GM23248 (cell line): Measurements from ENCODE around the gene B4GALT2. TPM values are rescaled to one million over a fixed set of nuclear protein-coding genes. Genes with fewer than 3 reads are reported as not detected.

Source experiments
- DNase-seq: peaks from one replicate; pipeline ENCODE4 v3.0.0-alpha.2; 2015
- H2AFZ ChIP-seq: fragments of 200-600 bp; sonication (generic); 2 replicates; pipeline ENCODE4 v1.6.1; 2016; ENCODE audit warnings: antibody characterized with exemption
- H3F3A ChIP-seq: fragments of 200-600 bp; sonication (generic); 2 replicates; pipeline ENCODE4 v1.6.1; 2016; ENCODE audit warnings: mild to moderate bottlenecking, antibody characterized with exemption, mixed run types; ENCODE audit not compliant: insufficient read depth
- H3K27ac ChIP-seq: fragments of 200-600 bp; sonication (generic); 2 replicates; pipeline ENCODE4 v1.5.1; 2016; ENCODE audit warnings: mild to moderate bottlenecking
- H3K27me3 ChIP-seq: fragments of 200-600 bp; sonication (generic); replicated peaks from 2 replicates; pipeline ENCODE4 v1.6.1; 2016; ENCODE audit warnings: mild to moderate bottlenecking; ENCODE audit not compliant: insufficient read depth
- H3K36me3 ChIP-seq: fragments of 200-600 bp; sonication (generic); 2 replicates; pipeline ENCODE4 v1.6.1; 2016; ENCODE audit warnings: low read depth, mild to moderate bottlenecking
- H3K4me1 ChIP-seq: fragments of 200-600 bp; sonication (generic); 2 replicates; pipeline ENCODE4 v1.6.1; 2016; ENCODE audit warnings: mild to moderate bottlenecking; ENCODE audit not compliant: insufficient read depth
- H3K4me2 ChIP-seq: fragments of 200-600 bp; sonication (generic); one replicate; pipeline ENCODE4 v1.6.1; 2016; ENCODE audit warnings: mild to moderate bottlenecking; ENCODE audit not compliant: unreplicated experiment
- H3K4me3 ChIP-seq: fragments of 200-600 bp; sonication (generic); 2 replicates; pipeline ENCODE4 v1.5.1; 2016; ENCODE audit warnings: mild to moderate bottlenecking
- H3K79me2 ChIP-seq: fragments of 200-600 bp; sonication (generic); 2 replicates; pipeline ENCODE4 v1.6.1; 2016; ENCODE audit warnings: mild to moderate bottlenecking; ENCODE audit not compliant: insufficient read depth
- H3K9ac ChIP-seq: fragments of 200-600 bp; sonication (generic); 2 replicates; pipeline ENCODE4 v1.6.1; 2016; ENCODE audit warnings: mild to moderate bottlenecking
- H3K9me2 ChIP-seq: fragments of 200-600 bp; sonication (generic); 2 replicates; pipeline ENCODE4 v1.6.1; 2016; ENCODE audit warnings: mixed run types, mild to moderate bottlenecking, moderate library complexity; ENCODE audit not compliant: insufficient read depth
- H3K9me3 ChIP-seq: fragments of 200-600 bp; sonication (generic); one replicate; pipeline ENCODE4 v1.6.1; 2017; ENCODE audit warnings: low read depth
- H4K20me1 ChIP-seq: fragments of 200-600 bp; sonication (generic); 2 replicates; pipeline ENCODE4 v1.6.0; 2016; ENCODE audit not compliant: insufficient read depth
- EZH2 ChIP-seq: fragments of 200-600 bp; sonication (generic); IDR thresholded peaks from 2 replicates; pipeline ENCODE4 v1.6.1; 2018; ENCODE audit warnings: antibody characterized with exemption, mild to moderate bottlenecking; ENCODE audit not compliant: insufficient read depth, poor library complexity, severe bottlenecking
- EZH2phosphoT487 ChIP-seq: fragments of 200-600 bp; sonication (generic); IDR thresholded peaks from 2 replicates; pipeline ENCODE4 v1.6.1; 2018; ENCODE audit warnings: antibody characterized with exemption, moderate library complexity, mild to moderate bottlenecking, low read depth; ENCODE audit not compliant: insufficient read depth
- WGBS, 2 experiments: methylation state at CpG; one replicate each; pipeline ENCODE4 v1.1.6; 2015 to 2017; ENCODE audit warnings: low lambda C conversion rate in 2 of 2, low coverage in 1 of 2; ENCODE audit errors: missing lambda C conversion rate in 2 of 2; 5-methylcytosine and 5-hydroxymethylcytosine counted together
- in situ Hi-C: fragments of 300-500 bp; cut with MboI; formaldehyde crosslinking; loops from 2 replicates; pipeline ENCODE4 v1.15.0; 2020
- polyA plus RNA-seq: library from polyadenylated mRNA; unstranded; fragments of >200 nt; fragmentation: Nextera tagmentation; extraction: Ambion mirVana; gene quantifications from 2 replicates; pipeline ENCODE4 v1.2.1, GENCODE V29; 2016
- total RNA-seq: library from RNA; depleted of rRNA; stranded (reverse); fragments of >200 nt; shearing (Covaris generic); gene quantifications from 2 replicates; pipeline ENCODE4 v1.2.3, GENCODE V29; 2014

The B4GALT2 gene
- total and polyA plus RNA-seq, 2 experiments from 2014 or later, result 27.3 to 221 TPM

DNA sequence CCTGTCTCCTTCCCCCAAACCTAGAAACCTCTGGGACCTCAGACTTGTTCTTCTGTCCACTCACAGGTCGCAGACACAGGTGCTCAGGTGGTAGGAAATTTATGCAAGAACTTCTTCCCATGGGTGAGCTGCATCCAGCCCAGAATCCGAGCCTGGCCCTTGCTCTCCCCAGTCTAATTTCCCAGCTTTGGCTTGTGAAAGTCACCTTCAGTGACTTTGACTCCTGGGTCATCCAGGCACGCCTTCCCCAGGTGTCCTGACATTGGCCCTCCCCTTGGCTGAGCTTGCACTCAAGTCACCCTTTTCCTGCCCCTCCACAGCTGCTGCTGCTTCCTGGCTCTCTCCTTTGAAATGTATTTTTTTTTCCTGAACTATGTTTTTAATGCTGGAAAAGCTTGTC is 25.6 kb upstream of the B4GALT2 start:
- H3F3A ChIP-seq, result no peaks in the 10 kb centered on the region
- H2AFZ ChIP-seq, result no peak overlapping the region
- no peak for DNase-seq
- H3K9me3 ChIP-seq, result no peaks in the 10 kb centered on the region
- H3K9me2 ChIP-seq, result no peaks in the 10 kb centered on the region
- no peak overlapping the region for H3K4me2 ChIP-seq
- no peak for TF ChIP-seq EZH2
- TF ChIP-seq EZH2phosphoT487, result no peak
- no peak overlapping the region for H3K4me3 ChIP-seq
- peaks cover 5% of the 10 kb centered on the region; the same call in 1 of the 2 replicates for H3K36me3 ChIP-seq
- no peak overlapping the region for H3K27ac ChIP-seq
- no peak overlapping the region for H3K9ac ChIP-seq
- 64 to 65% methylated on average over 3 of the region's 3 CpGs for WGBS, 2 experiments
- peaks cover 48% of the 10 kb centered on the region for H3K79me2 ChIP-seq
- H3K27me3 ChIP-seq, result no peaks in the 10 kb centered on the region
- peaks cover 2% of the 10 kb centered on the region; the same call in 1 of the 2 replicates for H3K4me1 ChIP-seq
- 0 out of 2 replicates have a peak, but pooled peaks cover 6% of the 10 kb centered on the region for H4K20me1 ChIP-seq
- in situ Hi-C loops, result no loop called here

DNA sequence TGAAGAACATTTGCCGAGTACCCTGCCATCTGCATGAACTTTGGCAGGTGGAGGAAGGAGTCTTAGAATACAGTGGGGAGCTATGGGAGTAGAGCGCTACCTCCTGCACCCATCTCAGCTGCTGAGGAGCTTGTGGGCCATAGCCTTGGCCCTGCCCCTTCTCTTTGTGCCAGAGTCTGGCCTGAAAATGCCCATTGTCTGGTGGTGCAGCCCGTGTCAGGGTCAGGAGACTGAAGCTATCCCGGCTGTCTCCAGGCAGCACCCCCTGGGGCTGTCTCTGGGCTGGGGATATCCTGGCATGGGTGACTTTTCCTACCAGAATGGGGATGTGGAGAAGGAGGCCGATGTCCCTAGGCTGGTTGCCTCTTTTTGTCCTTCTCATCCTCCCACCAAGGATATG is 25.0 kb upstream of the B4GALT2 start:
- no peak for DNase-seq
- WGBS, 2 experiments, result 94 to 99% methylated on average over 4 to 5 of the region's 5 CpGs
- Histone ChIP-seq H3K27me3 (no peaks in the 10 kb centered on the region), H4K20me1 (0 out of 2 replicates have a peak, but pooled peaks cover 6% of the 10 kb centered on the region), H3K9me2 (no peaks in the 10 kb centered on the region), H3K79me2 (peaks cover 43% of the 10 kb centered on the region), H3K4me1 (no peaks in the 10 kb centered on the region), H3F3A (no peaks in the 10 kb centered on the region), H3K4me3 (no peak overlapping the region), H3K4me2 (no peak overlapping the region), H2AFZ (no peak overlapping the region), H3K27ac (no peak overlapping the region), H3K9ac (no peak overlapping the region), H3K9me3 (no peaks in the 10 kb centered on the region), H3K36me3 (peaks cover 5% of the 10 kb centered on the region; the same call in 1 of the 2 replicates)
- in situ Hi-C loops, result no loop called here
- no peak for TF ChIP-seq EZH2
- TF ChIP-seq EZH2phosphoT487, result no peak

DNA sequence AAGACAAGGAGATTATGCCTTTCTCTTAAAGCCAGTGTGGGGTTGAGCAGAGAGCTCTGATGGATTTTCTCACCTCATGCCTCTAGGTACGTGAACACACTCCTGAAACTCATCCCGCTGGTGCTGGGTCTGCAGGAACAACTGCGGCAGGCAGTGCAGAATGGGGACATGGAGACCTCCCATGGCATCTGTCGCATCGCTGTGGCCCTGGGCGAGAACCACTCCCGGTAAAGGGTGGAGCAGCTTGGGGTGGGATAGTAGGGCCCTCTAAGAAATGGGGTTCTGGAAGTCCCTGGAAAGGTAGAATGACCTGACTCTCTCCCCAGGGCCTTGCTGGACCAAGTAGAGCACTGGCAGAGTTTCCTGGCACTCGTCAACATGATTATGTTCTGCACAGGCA is 22.8 kb upstream of the B4GALT2 start:
- DNase-seq, result no peak
- H4K20me1 ChIP-seq, result 0 out of 2 replicates have a peak, but pooled peaks cover 6% of the 10 kb centered on the region
- H3K4me3 ChIP-seq, result no peak overlapping the region
- H3K4me2 ChIP-seq, result no peak overlapping the region
- TF ChIP-seq EZH2, result no peak
- TF ChIP-seq EZH2phosphoT487, result no peak
- H3K9ac ChIP-seq, result no peak overlapping the region
- peaks cover 5% of the 10 kb centered on the region; the same call in 1 of the 2 replicates for H3K36me3 ChIP-seq
- peaks cover 32% of the 10 kb centered on the region for H3K79me2 ChIP-seq
- no peak overlapping the region for H2AFZ ChIP-seq
- no peaks in the 10 kb centered on the region for H3K4me1 ChIP-seq
- H3K9me3 ChIP-seq, result no peaks in the 10 kb centered on the region
- in situ Hi-C loops, result no loop called here
- no peaks in the 10 kb centered on the region for H3F3A ChIP-seq
- no peaks in the 10 kb centered on the region for H3K9me2 ChIP-seq
- WGBS, 2 experiments, result 96 to 98% methylated on average over 8 of the region's 8 CpGs
- no peak overlapping the region for H3K27ac ChIP-seq
- H3K27me3 ChIP-seq, result no peaks in the 10 kb centered on the region

DNA sequence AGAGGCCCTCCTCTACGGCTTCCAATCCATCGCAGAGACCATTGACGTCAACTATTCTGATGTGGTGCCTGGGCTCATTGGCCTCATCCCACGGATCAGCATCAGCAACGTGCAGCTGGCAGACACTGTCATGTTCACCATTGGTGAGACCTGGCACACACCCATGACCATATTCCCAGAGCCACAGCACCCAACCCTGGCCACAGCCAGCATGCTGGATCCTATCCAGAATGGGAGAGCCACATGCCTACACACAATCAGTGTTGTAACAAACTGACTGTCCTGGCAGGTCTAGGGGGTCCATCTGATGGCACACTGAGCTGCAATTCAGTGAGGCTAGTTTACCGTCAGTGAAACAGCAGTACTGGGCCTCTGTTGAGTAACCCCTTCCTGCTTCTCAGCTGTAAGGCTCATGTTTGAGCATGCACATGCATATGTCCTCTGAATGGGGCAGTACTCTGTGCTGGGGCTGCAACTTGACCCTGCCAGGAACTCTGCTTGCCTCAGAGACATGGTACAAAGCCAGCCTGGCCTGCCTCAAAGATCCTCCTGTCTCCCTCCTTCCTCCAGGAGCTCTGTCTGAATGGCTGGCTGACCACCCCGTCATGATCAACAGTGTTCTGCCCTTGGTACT is 21.5 kb upstream of the B4GALT2 start:
- Histone ChIP-seq H3K4me3 (no peak overlapping the region), H3K36me3 (peaks cover 5% of the 10 kb centered on the region; the same call in 1 of the 2 replicates), H3K9me2 (no peaks in the 10 kb centered on the region), H3K27ac (no peak overlapping the region), H3K9me3 (no peaks in the 10 kb centered on the region), H3K4me1 (no peaks in the 10 kb centered on the region), H3K79me2 (peaks cover 19% of the 10 kb centered on the region), H3K4me2 (no peak overlapping the region), H3F3A (no peaks in the 10 kb centered on the region), H4K20me1 (0 out of 2 replicates have a peak, but pooled peaks cover 6% of the 10 kb centered on the region), H3K9ac (no peak overlapping the region), H2AFZ (no peak overlapping the region), H3K27me3 (no peaks in the 10 kb centered on the region)
- 88% methylated on average over 7 of the region's 7 CpGs for WGBS, 2 experiments
- DNase-seq, result no peak
- TF ChIP-seq EZH2 (no peak), EZH2phosphoT487 (no peak)
- in situ Hi-C loops, result no loop called here
